Hematopoietic multipotent progenitor cell treated with erythropoietin and hydrocortisone succinate and interleukin-3 and kit ligand, for 6 days (in vitro differentiated cells): ENCODE results near the gene DRAXIN.

Source experiments
- DNase-seq: peaks from one replicate; pipeline ENCODE4 v3.0.0-alpha.2; 2015

Gene DRAXIN

DNA sequence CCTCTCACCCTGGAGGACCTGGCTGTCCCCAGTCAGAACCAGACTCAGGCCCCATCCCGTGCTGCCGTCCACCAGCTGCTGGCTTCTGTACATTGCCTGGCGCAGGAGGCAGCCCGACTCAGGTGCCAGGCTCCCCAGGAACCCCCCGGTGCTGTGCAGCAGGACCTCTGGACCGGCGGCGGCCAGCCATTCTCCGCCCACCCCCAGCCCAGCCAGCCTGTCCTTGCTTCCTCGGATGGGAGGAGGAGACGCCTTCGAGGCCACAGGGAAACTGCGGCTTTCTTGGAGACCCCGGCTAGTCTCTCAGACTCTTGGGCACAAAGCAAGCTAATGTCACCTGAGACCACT is 74.9 kb downstream of the DRAXIN start:
- no peak for DNase-seq

DNA sequence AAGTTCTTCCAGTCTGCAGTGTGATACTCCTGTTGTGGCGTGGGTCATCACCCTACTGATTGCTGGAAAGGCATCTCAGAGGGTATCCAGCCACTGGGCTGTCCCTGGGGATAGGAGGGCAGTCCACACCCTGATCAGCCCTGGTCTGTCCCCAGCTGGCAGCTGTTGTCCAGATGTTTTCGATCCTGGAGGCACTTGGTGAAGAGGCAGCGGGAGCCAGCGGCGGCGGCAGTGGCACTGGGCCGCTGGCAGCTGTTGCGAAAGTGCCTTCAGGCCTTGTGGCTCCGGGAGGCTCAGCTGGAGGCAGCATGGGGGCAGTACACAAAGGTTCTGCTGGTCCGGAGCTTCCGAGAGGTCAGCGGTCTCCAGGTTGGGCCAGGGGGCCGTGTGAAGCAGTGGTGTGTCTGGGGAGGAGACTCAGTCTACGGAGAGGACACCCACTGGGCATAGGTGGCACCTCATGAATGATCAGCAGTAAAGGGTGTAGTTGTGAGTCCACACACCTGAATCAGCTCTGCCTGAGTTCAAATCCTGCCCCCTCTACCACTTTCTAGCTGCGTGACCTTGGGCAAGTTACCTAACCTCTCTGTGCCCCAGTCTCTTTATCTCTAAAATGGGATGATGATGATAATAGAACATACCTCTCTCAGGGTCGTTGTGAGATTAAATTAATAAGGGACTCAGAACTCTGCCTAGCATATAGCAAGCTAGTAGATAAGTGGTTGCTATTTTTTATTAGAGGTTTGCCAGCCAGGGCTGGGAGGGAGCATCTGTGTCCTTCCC is 76.6 kb downstream of the DRAXIN start:
- DNase-seq = no peak

DNA sequence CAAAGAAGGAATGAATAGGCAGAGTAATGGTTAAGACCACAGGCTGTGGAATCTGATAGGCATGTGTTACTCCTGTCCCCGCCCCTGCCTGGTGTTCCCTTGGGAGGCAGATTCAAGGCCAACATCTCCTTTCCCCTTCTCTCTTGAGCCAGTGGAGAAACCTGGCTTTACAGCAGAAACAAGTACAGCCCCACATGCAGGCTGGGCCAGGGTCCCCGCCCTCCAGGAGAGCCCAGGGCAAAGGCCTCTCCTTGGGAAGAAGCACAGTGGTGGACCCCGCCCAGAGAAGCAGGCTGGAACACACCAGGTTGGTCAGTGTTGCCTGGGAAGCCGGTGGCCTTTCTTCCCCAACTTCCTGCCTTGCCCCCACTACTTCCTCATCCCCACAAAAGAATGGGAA is 77.3 kb downstream of the DRAXIN start:
- no peak for DNase-seq

DNA sequence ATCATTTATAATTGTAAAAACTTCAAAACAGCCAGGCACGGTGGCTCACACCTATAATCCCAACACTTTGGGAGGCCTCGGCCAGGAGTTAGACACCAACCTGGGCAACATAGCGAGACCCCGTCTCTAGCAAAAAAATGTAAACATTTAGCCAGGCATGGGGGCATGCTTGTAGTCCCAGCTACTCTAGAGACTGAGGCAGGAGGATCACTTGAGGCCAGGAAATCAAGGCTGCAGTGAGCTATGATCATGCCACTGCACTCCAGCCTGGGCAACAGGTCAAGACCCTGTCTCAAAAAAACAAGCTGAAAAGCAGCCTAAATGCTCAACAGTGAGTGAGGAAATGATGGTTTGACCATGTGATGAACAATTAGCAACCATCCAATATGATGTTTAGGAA is 77.8 kb downstream of the DRAXIN start:
- no peak for DNase-seq

DNA sequence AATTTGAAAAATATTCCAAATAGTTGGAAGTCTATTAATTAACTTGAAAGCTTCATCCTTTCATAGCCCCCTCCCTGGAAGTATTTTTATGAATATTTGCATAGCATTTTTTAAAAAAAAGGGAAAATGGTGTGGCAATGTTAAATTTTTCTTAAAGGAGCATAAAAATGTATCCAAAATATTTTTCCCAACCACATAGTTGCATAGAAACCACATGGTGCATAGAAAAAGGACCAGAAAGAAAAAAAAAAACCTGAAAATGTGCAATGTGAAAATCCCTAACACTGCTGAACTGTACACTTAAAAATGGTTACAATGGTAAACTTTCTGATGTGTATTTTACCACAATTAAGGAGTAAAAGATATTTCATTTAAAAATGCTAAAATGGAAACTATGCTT is 78.5 kb downstream of the DRAXIN start:
- DNase-seq = no peak

DNA sequence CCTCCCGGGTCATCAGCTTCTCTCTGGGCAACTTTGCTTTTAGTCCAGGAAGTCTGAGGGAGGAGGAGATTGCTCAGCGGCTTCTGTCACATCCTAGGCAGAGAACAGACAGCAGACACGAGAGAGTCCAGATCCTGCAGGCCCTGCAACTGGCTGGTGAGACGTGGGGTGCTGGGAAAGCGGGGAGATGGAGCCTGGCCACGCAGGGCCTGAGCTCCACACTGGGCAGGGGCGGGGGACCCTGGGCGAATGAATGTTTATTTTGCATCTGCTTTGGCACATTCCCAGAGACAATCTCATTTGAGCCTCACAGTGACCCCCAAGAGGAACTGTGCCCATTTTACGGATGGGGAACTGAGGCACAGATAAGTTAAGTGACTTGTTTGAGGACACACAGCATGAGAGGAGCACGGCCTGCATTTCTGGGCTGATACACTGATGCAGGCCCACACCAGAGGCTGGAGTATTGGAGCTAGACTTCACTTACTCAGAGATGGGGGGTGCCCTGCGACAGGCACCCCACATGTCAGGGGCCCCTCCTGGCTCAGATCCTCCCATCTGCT is 80.1 kb downstream of the DRAXIN start:
- no peak for DNase-seq

DNA sequence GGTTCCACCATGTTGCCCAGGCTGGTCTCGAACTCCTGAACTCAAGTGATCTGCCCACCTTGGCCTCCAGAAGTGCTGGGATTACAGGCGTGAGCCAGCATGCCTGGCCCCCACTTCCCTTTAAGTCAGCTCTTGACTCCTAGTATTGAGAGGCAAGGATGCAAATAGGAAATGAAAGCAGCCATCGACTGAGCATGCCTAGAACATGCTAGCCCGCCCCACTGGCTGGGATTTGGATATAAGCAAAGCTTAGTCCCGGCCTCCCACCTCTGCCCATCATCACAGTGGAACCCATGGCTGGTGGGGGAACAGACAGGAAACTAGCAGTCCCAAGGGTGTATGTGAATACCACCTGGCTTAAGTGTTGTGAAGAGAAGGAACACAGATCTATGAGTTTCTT is 80.9 kb downstream of the DRAXIN start:
- DNase-seq = no peak

DNA sequence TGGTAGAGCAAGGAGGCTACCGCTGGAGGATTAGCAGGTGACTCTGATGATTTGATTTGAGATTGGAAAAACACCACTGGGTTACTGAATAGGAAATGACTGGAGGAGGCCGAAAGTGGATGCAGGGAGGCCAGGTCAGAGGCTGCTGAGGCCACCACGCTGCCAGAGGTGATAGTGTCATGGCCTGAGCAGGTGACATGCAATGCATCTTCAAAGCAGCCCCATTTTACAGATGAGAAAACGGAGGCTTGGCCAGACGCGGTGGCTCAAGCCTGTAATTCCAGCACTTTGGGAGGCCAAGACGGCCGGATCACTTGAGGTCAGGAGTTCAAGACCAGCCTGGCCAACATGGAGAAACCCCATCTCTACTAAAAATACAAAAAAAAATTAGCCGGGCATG is 83.2 kb downstream of the DRAXIN start:
- no peak for DNase-seq
